HCT116 (cell line): ENCODE measurements around the gene SELE.

Experiments
- CBX3 ChIP-seq: IDR thresholded peaks from 2 replicates; pipeline ENCODE4 v1.6.1; 2012; ENCODE audit warnings: low read depth
- CEBPB ChIP-seq: IDR thresholded peaks from 2 replicates; pipeline ENCODE4 v1.6.1; 2012; ENCODE audit warnings: low read depth
- CTCF ChIP-seq, 3 experiments: fragments of 200-600 bp in 1 of 3; sonication (generic) in 1 of 3; IDR thresholded peaks in 2 of 3; conservative IDR thresholded peaks in 1 of 3; 2 replicates each; pipeline ENCODE4 v1.5.1; 2012 to 2017; ENCODE audit warnings: low read depth in 2 of 3, low read length in 2 of 3, antibody characterized with exemption in 1 of 3, borderline replicate concordance in 1 of 3, control low read depth in 1 of 3, mild to moderate bottlenecking in 1 of 3, mixed read lengths in 1 of 3, mixed run types in 1 of 3, moderate library complexity in 1 of 3; ENCODE audit not compliant: insufficient read depth in 1 of 3
- MAX ChIP-seq: IDR thresholded peaks from 2 replicates; pipeline ENCODE4 v1.6.1; 2012
- POLR2A ChIP-seq: IDR thresholded peaks from 2 replicates; pipeline ENCODE4 v1.7.0; 2011; ENCODE audit warnings: borderline replicate concordance; ENCODE audit not compliant: insufficient read depth, insufficient read length; ENCODE audit errors: extremely low read depth
- POLR2AphosphoS5 ChIP-seq: IDR thresholded peaks from 2 replicates; pipeline ENCODE4 v1.6.1; 2011; ENCODE audit warnings: mild to moderate bottlenecking, low read depth, low read length, moderate library complexity
- RAD21 ChIP-seq: IDR thresholded peaks from 2 replicates; pipeline ENCODE4 v1.6.1; 2012; ENCODE audit warnings: low read depth, mild to moderate bottlenecking
- REST ChIP-seq: IDR thresholded peaks from 2 replicates; pipeline ENCODE4 v1.6.1; 2012; ENCODE audit warnings: low read depth
- TCF7L2 ChIP-seq: IDR thresholded peaks from 2 replicates; pipeline ENCODE4 v1.7.0; 2011; ENCODE audit warnings: borderline replicate concordance, inconsistent platforms; ENCODE audit not compliant: insufficient read depth, insufficient read length; ENCODE audit errors: extremely low read depth

- TF ChIP-seq CTCF (IDR thresholded peaks at IDR 0.05 in 2 of 3, conservative IDR thresholded peaks at IDR 0.05 in 1 of 3; ENCODE audit: borderline replicate concordance in 1 of 3, insufficient read depth in 1 of 3, low read depth in 2 of 3, low read length in 2 of 3) (no peak), POLR2A (no peak), CEBPB (no peak), POLR2AphosphoS5 (no peak), MAX (no peak), REST (no peak), RAD21 (no peak), CBX3 (no peak), TCF7L2 (no peak)
Observed at GRCh38 chr1:169779970-169780369, 46.1 kb upstream of the SELE start.
